Amniotic epithelial cell (primary cell): ENCODE measurements around the gene ETFRF1.

Source experiments
- DNase-seq: peaks from one replicate; pipeline ENCODE4 v3.0.0-alpha.2; 2010; ENCODE audit warnings: low read depth

The ETFRF1 gene, protein sequence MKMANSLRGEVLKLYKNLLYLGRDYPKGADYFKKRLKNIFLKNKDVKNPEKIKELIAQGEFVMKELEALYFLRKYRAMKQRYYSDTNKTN

DNA sequence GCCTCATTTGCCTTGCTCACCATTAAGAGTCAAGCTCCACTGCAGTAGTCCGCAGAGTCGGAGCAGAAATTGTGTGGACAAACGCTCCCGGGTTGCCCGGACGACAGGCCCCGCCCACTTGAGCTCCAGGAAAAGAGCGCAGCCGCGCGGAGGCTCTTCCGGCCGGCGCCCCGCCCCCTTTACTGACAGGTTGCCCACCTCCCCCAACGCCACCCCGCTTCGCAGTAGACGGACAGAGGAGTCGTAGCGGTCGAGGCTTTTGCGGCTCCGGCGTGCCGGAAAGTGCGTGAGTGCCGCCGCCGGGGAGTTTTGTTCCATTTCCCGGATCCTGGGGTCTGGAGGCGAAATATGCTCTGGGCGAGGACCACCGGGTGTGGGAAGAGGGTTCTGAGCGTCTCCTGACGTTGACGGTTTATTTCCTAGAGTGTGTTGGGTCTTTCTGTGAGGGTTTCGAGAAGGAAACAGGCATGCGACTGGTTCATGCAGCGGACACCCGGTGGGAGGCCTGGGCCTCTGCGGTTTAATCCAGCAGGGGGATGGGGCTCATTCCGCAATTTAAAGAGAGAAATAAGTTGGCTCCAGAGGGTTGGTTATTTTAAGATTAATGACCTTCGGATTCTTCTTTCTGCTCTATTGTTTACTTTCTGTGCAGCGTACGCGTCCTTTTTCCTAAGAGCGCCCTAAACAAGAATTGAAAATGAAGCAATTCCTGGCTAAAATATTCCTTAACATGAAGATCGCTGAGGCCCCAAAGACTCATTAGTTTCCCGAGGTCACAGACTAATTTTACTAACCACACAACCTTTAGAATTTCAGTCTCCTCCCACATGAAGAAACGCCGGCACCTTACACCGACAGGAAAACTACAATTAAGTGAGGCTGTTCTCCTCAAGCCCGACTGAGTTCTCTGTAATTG is at the start of gene ETFRF1, which contains the start of gene DNAI7:
ETFRF1 (plus strand) TSS at position 182 of the 916 bp plus-strand sequence. CDS start 8,720 bp downstream, outside the sequence.
DNAI7 (minus strand) TSS at position 105 of the 916 bp plus-strand sequence; CDS start at position 23, 82 bp downstream.
- DNase-seq = peak; percentile 90

DNA sequence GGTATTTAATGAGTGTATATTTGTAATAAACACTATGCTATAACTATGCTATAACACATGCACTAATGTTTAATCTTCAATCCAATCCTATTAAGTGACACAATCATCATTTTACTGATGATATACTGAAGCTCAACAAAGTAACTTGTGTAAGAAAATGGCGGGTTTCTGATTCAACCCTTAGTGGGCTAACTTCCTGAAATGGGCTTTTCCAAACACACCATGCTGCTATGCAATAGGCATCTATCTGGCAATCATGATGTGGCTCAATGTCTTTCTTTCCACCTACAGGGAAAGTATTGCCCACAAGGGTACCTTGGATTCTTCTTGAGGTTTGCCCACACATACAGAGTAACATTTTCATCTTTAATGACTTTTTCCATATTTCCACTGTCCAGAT is 48.4 kb upstream of the ETFRF1 start:
- no peak for DNase-seq

DNA sequence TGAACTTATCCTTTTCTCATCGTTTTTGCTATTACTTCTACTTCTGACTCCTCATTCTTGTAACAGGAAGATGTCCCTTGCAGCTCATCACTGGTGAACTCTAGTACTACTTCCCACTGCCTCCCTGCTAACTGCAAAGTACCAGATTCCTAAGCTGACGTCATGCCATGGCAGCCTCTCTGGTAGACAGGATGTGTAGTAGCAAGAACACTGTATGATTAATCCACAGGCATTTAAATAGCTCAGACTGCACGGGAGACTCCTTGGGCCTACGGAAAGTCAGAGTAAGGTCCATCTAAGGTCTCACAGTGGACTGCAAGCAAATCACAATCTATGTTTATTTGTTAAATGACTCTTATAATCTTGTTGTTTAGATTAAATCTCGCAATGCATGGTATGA is 43.6 kb upstream of the ETFRF1 start:
- peak; percentile 96 for DNase-seq

DNA sequence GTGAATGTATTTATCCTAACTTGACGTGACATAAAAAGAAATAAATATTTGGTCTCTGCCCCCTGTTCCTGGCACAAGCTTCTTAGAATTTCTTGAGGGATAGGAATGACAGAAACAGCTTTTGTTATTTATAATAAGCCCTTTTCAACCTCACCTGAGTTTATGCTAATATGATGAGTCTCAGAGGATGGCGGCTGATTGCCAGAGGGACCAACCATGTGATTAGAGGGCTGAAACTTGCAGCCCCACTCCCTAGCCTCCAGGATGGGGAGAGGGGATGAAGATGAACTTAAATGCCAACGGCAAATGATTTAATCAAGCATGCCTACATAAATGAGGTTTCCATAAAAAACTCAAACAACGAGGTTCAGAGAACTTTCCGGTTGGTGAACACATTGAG is 43.0 kb upstream of the ETFRF1 start:
- no peak for DNase-seq

DNA sequence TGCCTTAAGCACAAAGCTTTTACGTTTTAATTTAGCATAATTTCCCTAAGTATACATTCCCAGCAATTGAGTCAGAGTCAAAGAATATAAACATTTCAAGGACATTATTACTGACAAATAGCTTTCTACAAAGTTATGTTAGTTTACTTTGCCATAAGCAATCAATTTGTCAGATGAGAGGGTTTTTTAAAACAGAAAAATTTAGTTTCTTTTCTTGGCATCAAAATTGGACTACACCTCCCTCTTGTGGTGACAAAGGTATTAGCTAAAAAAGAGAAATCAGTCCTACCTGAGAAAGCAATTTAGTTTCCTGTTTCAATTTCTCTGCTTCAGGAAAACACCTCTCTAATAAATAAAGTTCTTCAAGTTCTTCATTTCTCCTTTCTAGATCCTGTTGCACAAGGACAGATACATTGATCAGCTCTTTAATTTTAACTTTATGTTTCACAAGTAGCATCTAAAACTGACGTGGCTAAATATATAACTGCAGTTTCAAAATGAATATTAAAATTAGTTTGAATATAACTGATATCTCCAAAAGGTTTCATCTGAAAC is 39.9 kb upstream of the ETFRF1 start:
- DNase-seq = peak; percentile 38

DNA sequence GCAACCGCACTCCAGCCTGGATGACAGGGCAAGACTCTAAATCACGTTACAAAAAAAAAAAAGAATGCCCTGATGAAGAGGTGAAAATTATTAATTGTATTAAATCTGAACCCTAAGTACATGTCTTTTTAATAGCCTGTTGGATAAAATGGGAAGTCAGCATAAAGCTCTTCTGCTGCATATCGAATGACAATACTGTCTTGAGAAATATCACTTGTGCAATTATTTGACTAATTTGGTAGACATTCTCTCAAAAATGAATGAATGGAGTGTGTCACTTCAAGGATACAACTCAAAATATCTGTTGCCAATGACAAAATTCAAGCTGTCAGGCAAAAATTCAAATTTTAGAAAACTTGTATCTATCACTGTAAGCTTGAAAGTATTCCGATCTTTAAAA is 39.0 kb upstream of the ETFRF1 start:
- DNase-seq = no peak

DNA sequence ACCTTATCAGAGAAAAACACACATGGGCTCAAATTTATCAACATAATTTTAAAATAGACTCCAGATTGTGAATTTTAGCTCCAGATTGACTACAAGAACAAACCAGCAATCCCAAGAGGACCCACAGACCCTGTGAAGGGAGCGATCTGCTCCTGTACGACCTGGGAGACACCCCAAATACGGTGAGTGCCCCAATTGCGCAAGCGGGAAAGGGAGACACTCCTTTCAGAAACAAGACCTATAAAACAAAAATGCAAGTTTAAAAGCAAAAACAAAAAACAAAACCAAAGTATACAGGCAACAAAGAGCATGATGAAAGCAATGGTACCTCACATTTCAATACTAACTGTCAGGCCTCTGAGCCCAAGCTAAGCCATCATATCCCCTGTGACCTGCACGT is 32.2 kb upstream of the ETFRF1 start:
- no peak for DNase-seq

DNA sequence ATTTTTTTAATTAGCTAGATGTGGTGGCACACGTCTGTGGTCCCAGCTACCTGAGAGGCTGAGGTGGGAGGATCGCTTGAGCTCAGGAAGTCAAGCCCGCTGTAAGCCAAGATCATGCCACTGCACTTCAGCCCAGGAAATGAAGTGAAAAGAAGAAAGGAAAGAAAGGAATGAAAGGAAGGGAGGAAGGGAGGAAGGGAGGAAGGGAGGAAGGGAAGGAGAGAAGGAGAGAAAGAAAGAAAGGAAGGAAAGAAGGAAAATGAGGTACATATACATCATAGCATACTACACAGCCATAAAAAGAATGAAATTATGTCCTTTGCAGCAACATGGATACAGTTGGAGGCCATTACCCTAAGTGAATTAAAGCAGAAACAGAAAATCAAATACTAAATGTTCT is 12.3 kb upstream of the ETFRF1 start:
- DNase-seq = no peak

DNA sequence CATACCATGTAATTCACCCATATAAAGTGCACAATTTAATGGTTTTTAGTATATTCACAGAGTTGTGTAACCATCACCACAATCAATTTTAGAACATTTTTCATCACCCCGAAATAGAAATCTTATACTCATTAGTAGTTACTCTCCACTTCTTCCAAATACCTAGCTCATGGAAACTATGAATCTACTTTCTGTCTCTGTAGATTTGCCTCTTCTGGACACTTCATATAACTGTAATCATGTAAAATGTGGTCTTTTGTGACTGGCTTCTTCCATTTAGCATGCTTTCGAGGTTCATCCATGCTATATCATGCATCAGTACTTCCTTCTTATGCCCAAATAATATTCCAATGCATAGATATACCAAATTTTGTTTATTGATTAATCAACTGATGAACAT is 10.9 kb upstream of the ETFRF1 start:
- DNase-seq = no peak

DNA sequence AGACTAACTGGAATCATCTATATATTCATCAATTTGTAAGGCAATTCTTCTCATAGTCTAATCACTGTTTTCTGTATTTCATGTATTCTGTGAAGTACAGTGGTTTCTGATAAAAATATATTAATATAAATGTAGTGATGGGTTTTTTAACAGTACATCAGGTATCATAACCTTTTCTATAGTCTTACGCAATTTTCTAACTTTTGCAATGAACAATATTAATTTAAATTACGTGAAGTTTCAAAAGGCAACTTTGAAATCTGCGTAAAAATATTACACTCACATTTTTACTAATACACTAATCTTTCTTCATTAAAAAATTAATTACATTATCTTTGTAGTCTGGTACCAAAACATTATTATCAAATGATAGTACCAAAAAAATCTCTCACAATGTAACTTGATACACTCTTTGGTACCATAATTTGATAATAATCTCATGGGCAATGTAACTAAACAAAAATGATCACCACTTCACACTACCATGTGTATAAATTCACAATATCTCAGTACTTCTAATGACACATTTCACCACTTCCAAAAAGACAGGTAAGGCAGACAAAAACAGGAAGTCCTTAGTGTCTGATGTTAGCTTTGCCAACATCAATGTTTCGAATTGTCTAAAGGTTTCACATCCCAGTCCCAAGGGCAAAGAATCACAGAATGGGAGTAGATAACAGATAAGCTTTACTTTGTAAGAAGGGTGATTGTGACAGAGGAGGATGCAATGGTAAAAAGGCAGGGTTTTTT is 8.8 kb upstream of the ETFRF1 start:
- DNase-seq = no peak

DNA sequence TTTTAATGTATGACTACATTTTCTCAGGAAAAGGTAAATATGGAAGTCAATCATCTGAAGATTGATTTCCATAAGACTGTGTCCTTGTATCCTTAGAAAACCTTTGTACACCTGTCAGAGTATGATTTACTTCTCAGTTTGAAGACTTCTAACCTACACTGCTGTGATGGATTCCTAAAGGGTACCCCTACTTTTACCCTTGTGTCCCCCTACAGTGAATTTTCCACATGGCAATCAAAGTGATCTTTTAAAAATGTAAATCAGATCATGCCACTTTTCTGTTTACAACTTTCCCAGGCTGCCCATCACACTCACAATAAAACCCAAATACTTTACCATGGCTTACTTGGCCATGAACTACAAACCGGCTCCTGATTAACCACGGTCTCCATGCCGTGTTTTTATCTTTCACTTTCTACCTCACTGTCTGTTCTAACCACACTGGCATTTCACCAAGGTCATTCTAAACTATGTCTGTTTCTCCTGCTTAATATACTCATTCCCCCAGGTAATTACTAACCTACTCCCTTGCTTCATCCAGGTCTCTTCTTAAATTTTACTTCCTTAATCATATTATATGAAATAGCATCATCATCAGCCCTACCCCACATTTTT is 8.1 kb upstream of the ETFRF1 start:
- DNase-seq = peak; percentile 77

DNA sequence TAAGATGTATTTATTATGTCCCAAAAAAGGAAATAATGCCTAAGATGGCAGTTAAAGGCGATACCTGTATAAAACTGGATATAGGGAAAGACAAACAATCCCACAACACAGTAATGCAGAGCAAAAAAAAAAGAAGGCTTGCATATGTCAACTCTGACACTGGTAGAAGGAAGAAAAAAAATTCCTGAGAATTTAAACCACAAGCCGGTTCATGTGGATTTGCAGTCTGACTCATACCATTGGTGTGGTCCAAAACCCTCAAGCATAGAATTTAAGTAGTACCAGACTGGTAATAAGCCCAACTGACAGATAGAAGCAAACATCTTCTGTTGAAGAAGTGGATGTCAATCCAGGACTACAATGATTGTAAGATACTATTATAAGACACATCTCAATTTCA is 7.3 kb upstream of the ETFRF1 start:
- peak; percentile 94 for DNase-seq

DNA sequence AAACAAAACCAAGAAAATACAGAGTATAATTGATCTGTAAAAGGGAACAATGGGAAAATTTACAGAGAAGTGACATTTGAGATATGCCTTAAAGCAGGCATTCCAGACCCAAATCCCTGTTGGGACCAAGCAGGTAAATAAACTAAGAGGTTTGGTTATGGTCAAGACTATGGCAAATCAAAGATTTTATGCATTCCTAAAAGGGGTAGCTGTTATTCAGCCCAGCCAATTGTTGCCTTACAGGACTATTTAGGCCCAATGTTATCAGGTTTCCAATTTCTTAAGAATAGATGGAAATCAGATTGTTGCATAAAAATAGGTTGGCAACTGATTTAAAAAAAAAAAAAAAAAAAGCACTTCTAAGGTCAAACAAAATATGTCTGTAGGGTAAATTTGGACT is 5.4 kb upstream of the ETFRF1 start:
- no peak for DNase-seq

DNA sequence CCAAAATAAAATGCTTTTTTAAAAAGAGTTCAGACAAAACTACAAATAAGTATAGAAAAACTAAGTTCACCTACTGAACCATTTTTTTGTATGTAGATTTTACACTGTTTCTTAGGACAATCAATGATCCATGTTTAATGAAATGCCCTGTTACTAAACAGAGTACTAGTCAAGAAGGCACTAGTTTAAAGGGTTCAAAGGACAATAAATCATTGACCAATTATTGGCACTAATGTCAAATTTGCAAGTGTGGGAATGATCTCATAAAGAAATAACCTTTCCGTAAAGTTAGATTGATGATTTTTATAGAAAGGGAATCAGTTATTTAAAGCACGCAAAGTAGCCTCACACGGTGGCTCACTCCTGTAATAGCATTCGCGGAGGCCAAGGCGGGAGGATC is 4.2 kb upstream of the ETFRF1 start:
- DNase-seq = no peak

DNA sequence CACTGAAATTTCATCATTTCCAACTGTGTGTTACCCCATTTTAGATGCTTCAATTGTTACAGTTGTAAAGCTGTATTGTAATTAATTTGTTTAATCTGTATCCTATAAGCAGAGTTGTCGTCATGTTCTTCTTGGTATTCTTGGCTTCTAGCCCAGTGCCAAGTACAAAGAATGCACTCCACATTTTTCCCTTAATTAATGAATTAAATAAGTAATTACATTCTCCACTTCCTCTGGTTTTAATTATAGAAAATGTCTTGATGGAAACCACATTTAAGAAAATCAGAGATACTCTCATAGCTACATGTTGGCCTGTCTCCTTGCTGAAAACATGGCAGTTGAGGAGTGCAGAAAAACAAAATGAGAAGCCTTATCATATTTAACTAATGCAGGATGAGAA is 823 bp upstream of the ETFRF1 start:
- no peak for DNase-seq

DNA sequence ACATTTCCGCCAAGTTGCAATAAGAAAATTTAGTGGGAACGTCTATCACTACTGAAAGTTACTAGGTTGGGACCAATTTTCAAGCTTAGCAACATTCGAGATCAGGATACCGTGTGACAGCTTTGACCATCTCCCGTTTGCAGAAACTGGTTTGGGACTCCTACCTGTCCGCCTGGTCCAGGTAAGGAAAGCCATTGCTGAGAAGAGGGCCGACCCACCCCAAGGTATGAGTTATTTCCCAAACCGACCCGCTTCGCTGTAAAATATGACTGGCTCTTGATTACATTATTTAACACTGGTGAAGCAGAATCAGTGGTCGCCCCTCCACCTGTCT is 348 bp upstream of the ETFRF1 start:
- no peak for DNase-seq

DNA sequence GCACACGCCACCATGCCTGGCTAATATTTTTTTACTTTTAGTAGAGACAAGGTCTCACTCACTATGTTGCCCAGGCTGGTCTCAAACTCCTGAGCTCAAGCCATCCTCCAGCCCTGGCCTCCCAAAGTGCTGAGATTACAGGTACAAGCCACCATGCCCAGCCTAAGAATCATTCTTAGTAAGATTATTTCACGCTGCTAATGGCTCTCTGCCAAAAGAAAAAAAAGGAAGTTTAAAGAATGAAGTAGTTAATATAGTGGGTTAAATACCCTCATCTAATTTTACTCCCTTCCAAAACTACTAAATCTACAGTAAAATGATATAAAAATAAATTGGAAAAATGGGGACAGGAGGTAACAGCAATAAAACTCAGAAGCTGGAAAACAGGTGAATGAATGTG is 2.6 kb downstream of the ETFRF1 start:
- no peak for DNase-seq

DNA sequence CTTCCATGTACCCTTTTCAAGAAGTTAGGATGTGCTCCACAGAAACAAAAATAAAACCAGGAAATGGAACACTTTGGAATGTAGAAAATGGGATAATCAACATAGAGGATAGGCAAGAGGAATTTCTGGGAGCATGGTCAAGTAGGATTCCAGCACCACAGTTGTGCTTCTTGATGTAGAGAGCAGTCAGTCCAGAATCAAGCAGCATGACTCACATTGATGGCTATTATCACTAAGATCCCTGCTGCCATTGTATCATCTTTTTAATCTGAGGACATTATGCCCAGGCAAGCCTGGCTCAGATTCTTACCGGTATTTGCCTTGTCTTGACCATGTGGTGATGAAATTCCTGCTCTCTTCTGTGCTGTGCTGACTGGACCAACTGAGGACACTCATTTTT is 5.7 kb downstream of the ETFRF1 start:
- peak; percentile 47 for DNase-seq

DNA sequence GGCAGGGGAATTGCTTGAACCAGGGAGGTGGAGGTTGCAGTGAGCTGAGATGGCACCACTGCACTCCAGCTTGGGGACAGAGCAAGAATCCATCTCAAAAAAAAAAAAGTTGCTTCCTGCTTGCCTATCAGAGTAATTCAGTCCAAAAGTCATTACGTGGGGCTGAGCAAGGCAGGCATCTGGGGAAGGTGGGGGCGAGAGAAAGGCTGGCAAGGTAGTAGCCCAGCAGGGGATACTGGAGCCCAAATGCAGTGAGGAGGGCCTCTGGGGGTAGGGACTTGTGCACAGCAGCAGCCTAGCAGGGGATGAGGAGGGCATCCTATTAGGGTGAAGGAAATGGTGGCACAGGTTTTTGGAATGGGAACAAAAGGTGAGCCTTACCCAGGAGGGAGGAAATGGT is 7.1 kb downstream of the ETFRF1 start:
- no peak for DNase-seq

DNA sequence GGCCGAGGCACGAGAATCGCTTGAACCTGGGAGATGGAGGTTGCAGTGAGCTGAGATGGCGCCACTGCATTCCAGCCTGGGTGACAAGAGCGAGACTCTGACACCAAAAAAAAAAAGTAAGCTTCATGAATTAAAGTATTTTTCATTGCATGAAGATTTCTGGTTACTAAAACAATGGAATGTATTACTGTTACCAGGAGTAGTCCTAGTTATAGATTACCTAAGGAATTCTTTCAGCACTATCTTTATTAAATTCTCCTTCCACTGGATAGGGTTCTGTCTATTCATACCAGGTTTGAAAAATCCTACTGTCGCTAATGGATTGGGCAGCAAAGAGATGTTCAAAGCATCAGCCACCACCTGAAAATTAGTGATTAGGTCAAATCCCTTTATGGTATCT is 12.4 kb downstream of the ETFRF1 start:
- DNase-seq = no peak

DNA sequence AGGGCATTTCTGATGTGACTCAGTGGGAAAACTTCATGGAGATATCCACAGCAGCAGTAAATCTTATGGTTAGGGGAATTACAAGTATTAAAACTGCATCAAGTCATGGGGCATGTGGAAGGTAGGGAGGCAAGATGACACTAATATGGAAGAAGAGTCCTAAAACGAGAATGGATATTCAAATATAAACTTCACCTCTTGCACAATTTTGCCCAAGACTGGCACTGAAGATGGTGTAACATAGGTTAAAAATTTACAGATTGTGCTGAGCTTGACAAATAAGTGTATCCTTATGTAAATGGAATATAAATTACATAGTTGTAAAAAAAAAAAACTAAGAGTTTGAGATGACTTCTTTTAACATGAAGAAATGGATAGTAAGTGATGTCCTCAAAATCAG is 12.8 kb downstream of the ETFRF1 start:
- DNase-seq = peak; percentile 16

DNA sequence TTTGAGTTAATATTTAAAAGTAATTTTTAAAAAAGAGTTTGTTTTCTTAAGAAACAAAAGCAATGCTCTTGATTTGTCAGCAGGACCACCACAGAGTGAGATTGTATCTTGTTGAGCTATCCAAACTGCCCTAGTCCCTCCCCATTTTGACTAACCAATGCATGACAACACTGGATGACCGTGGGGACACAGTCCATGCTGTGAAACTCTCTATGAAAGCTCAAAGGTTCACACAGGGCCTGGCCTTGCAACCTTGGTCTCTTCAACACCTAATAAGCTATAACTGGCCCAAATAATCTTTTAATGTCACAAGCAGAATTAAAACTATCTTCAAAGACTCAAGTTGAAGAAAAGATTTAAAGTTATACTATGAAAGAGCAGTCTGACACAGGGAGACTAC is 13.5 kb downstream of the ETFRF1 start:
- no peak for DNase-seq
